NT2/D1 (cell line): Measurements from ENCODE around the gene AP1M2.

ENCODE experiments used
- DNase-seq: peaks from one replicate; pipeline ENCODE4 v3.0.0-alpha.2; 2011; ENCODE audit warnings: low read depth, low spot score
- H3K27me3 ChIP-seq: 2 replicates; pipeline ENCODE4 v1.6.0; 2011; ENCODE audit warnings: mild to moderate bottlenecking; ENCODE audit not compliant: insufficient read length, insufficient read depth
- H3K36me3 ChIP-seq: 2 replicates; pipeline ENCODE4 v1.6.1; 2011; ENCODE audit warnings: mild to moderate bottlenecking, low read length, mixed read lengths; ENCODE audit not compliant: insufficient read depth, insufficient read length
- H3K4me1 ChIP-seq: 2 replicates; pipeline ENCODE4 v1.5.1; 2011; ENCODE audit not compliant: insufficient read depth, insufficient read length
- H3K4me3 ChIP-seq: 2 replicates; pipeline ENCODE4 v1.5.1; 2011; ENCODE audit warnings: low read depth; ENCODE audit not compliant: insufficient read length
- H3K9ac ChIP-seq: 2 replicates; pipeline ENCODE4 v1.6.0; 2011; ENCODE audit warnings: low read depth; ENCODE audit not compliant: insufficient read length
- H3K9me3 ChIP-seq: 2 replicates; pipeline ENCODE4 v1.5.1; 2011; ENCODE audit warnings: mild to moderate bottlenecking, low read length; ENCODE audit not compliant: insufficient read depth
- SUZ12 ChIP-seq: IDR thresholded peaks from 2 replicates; pipeline ENCODE4 v1.6.1; 2011; ENCODE audit not compliant: insufficient read length, insufficient read depth; ENCODE audit errors: extremely low read depth
- YY1 ChIP-seq: IDR thresholded peaks from 2 replicates; pipeline ENCODE4 v1.6.1; 2011; ENCODE audit not compliant: insufficient read length, insufficient read depth
- ZNF274 ChIP-seq: IDR thresholded peaks from 2 replicates; pipeline ENCODE4 v1.6.1; 2011; ENCODE audit warnings: mild to moderate bottlenecking, low read depth, low read length

AP1M2 gene

DNA sequence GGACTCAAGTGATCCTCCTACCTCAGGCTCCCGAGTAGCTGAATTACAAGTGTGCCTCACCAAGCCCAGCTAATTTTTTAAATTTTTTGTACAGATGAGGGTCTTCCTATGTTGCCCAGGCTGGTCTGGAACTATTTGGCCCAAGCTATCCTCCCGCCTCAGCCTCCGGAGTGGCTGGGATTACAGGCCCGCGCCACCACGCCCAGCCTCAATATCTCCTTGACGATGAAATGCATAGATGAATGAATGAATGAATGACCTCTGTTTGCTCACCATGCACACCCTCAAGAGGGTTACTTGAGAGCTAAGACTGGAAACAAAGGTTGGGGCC lies 14.9 kb upstream of the AP1M2 start:
- Histone ChIP-seq H3K9me3 (peaks cover 7% of the 10 kb centered on the region; the same call in 1 of the 2 replicates), H3K9ac (no peak overlapping the region), H3K4me3 (no peak overlapping the region), H3K27me3 (no peaks in the 10 kb centered on the region), H3K36me3 (peaks cover 6% of the 10 kb centered on the region), H3K4me1 (peaks cover 9% of the 10 kb centered on the region)
- no peak for TF ChIP-seq ZNF274
- no peak for TF ChIP-seq SUZ12
- TF ChIP-seq YY1, result no peak
- DNase-seq, result no peak

DNA sequence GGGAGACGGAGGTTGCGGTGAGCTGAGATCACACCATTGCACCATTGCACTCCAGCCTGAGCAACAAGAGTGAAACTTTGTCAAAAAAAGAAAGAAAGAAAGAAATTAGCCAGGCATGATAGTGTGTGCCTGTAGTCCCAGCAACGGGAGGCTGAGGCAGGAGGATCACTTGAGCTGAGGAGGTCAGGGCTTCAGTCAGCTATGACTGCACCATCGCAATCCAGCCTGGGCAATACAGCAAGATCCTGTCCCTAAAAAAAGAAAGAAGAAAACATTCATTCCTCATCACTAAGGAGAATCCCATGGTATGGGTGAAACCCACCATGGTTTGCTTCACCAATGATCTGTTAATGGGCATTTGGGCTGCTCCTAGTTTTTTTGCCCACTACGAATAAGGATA lies 13.0 kb upstream of the AP1M2 start:
- Histone ChIP-seq H3K36me3 (peaks cover 6% of the 10 kb centered on the region), H3K9me3 (peaks cover 7% of the 10 kb centered on the region; the same call in 1 of the 2 replicates), H3K9ac (no peak overlapping the region), H3K4me3 (no peak overlapping the region), H3K27me3 (no peaks in the 10 kb centered on the region), H3K4me1 (peaks cover 9% of the 10 kb centered on the region)
- TF ChIP-seq SUZ12 (no peak), YY1 (no peak), ZNF274 (no peak)
- DNase-seq, result no peak

DNA sequence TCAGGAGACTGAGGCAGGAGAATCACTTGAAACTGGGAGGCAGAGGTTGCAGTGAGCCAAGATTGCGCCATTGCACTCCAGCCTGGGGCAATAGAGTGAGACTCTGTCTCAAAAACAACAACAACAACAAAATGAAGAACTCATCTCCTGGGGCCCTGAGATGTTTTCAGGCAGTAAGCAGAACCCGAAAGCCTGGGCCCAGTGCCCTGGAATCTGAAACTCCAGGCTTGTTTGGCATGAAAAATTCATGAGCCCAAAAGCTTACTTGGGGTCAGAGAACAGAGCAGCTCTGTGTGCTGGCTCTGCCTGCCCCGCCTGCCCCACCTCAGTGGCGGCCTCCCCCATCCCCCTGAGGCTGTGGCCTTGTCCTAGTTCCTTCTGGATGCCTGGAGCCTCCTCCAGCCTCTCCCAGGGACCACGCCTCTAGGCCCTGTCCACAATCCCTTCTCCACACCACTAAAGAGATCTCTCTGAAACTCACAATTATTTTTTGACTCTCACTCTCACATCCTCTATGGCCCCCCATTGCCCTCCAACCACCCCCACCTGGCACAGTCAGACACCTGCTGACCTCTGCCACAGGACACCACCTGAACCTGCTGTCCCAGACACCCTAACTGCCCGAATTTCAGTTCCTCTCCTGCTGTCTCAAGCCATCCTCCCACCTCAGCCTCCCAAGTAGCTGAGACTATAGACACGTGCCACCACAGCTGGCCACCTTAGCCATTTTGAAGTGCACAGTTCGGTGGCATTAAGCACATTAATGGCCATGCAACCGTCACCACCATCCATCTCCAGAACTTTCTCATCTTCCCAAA lies 6.9 kb upstream of the AP1M2 start:
- H3K4me3 ChIP-seq, result no peak overlapping the region
- no peak overlapping the region for H3K9ac ChIP-seq
- no peaks in the 10 kb centered on the region for H3K27me3 ChIP-seq
- no peaks in the 10 kb centered on the region for H3K9me3 ChIP-seq
- TF ChIP-seq ZNF274, result no peak
- TF ChIP-seq YY1, result no peak
- TF ChIP-seq SUZ12, result no peak
- DNase-seq, result no peak
- no peaks in the 10 kb centered on the region for H3K36me3 ChIP-seq
- peaks cover 6% of the 10 kb centered on the region for H3K4me1 ChIP-seq

DNA sequence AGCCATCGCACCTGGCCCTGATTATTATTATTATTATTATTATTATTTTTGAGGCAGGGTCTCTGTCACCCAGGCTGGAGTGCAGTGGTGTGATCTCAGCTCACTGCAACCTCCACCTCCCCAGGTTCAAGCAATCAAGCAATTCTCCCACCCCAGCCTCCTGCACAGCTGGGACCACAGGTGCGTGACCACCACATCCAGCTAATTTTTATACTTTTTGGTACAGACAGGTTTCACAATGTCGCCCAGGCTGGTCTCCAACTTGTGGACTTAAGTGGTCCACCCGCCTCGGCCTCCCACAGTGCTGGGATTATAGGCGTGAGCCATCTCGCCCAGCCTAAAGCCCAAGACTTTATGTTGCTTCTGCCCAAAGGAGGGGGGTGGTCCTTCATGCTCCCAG lies 6.0 kb upstream of the AP1M2 start:
- TF ChIP-seq YY1, result no peak
- no peak for TF ChIP-seq SUZ12
- no peak for TF ChIP-seq ZNF274
- Histone ChIP-seq H3K9ac (no peak overlapping the region), H3K9me3 (no peaks in the 10 kb centered on the region), H3K4me1 (peaks cover 6% of the 10 kb centered on the region), H3K4me3 (no peak overlapping the region), H3K36me3 (no peaks in the 10 kb centered on the region), H3K27me3 (no peaks in the 10 kb centered on the region)
- no peak for DNase-seq

DNA sequence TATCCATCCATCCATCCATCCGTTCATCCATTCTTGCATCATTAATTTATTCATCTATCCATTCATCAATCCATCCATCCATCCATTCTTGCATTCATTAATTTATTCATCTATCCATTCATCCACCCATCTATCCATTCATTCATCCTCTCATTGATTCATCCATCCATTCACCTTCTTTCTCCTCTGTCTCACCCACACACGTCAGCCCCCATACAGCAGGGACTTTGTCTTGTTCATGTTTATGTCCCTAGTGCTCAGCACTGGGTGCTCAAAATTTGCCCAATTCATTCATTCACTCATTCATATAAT lies 683 bp upstream of the AP1M2 start:
- Histone ChIP-seq H3K4me1 (peaks cover 4% of the 10 kb centered on the region), H3K4me3 (no peak overlapping the region), H3K9ac (no peak overlapping the region), H3K27me3 (no peaks in the 10 kb centered on the region), H3K9me3 (no peaks in the 10 kb centered on the region), H3K36me3 (no peaks in the 10 kb centered on the region)
- no peak for DNase-seq
- TF ChIP-seq SUZ12 (no peak), ZNF274 (no peak), YY1 (no peak)

DNA sequence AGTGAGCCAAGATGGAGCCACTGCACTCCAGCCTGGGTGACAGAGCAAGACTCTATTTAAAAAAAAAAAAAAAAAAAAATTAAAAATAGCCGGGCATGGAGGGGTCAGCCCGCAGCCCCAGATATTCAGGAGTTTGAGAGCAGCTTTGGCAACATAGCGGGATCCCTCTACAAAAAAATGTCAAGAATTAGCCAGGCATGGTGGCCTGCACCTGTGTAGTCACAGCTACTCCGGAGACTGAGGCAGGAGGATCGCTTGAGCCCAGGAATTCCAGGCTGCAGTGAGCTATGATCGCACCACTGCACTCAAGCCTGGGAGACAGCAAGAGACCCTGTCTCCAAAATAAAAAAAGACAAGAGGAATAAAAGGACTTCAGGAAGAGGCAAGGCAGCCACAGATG lies 716 bp downstream of the AP1M2 start:
- Histone ChIP-seq H3K27me3 (no peaks in the 10 kb centered on the region), H3K36me3 (no peaks in the 10 kb centered on the region), H3K4me1 (peaks cover 4% of the 10 kb centered on the region), H3K9me3 (no peaks in the 10 kb centered on the region), H3K9ac (no peak overlapping the region), H3K4me3 (no peak overlapping the region)
- DNase-seq, result no peak
- TF ChIP-seq YY1 (no peak), SUZ12 (no peak), ZNF274 (no peak)

DNA sequence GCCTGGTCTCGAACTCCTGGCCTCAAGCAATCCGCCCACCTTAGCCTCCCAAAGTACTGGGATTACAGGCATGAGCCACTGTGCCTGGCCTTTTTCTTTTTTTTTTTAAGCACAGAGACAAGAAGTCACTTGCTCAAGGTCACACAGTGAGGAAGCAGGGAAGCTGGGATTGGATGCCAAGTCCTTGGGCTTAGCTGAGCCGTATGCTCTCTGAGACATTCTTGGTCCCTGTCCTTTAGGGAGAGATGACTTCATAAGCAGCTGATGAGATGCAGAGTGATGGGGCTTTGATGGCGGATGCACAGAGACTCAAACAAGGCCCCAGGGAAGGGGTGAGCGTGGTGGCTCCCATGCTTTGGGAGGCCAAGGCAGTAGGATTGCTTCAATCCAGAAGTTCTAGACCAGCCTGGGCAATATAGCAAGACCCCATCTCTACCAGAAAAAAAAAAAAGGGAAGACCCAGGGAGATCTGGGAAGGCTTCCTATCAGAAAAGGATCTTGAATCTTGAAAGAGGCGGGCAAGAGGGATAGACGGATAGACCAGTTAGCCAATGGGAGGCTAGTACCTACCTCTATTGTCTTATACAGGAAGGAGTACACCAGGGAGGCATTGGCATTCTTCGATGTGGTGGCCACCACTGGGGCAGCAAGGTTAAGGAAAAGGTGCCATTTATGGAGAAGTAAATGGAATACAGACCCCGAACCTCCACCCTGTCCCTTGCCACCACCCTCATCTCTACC lies 3.9 kb downstream of the AP1M2 start:
- TF ChIP-seq SUZ12, result no peak
- no peak for TF ChIP-seq YY1
- TF ChIP-seq ZNF274, result no peak
- Histone ChIP-seq H3K9ac (no peak overlapping the region), H3K4me3 (no peak overlapping the region), H3K27me3 (no peaks in the 10 kb centered on the region), H3K9me3 (no peaks in the 10 kb centered on the region), H3K4me1 (peaks cover 8% of the 10 kb centered on the region), H3K36me3 (no peaks in the 10 kb centered on the region)
- no peak for DNase-seq
